B cell (primary cell): ENCODE results near the gene AGBL3. TPM values are rescaled to one million over a fixed set of nuclear protein-coding genes. Genes with fewer than 3 reads are reported as not detected.

Experiments used
- ATAC-seq: fragments of 200-7000 bp; cut with Tn5 transposase; one replicate; pipeline ENCODE4 v1.10.0; 2021; ENCODE audit warnings: low read depth, mild to moderate bottlenecking, moderate number of reproducible peaks, moderate library complexity
- CTCF ChIA-PET: fragments of 350-600 bp; sonication (Branson Sonifier 250); formaldehyde crosslinking; loops from one replicate; lab custom pipeline; 2021; ENCODE audit warnings: antibody characterized with exemption, inconsistent platforms; lab: Charles Lee
- POLR2A ChIA-PET: fragments of 350-600 bp; sonication (Branson Sonifier 250); formaldehyde crosslinking; loops from one replicate; lab custom pipeline; 2021; ENCODE audit warnings: antibody characterized with exemption; lab: Charles Lee
- DNase-seq: peaks from one replicate; pipeline ENCODE4 v3.0.0; 2013
- H2AFZ ChIP-seq: 2 replicates; pipeline ENCODE4 v1.6.1; 2012; ENCODE audit warnings: mild to moderate bottlenecking, low read depth, low read length; ENCODE audit not compliant: insufficient read depth, poor library complexity, severe bottlenecking
- H3K27ac ChIP-seq, 2 donors: 1 replicate in 1 of 2; 2 replicates in 1 of 2; pipeline ENCODE4 v1.5.1; 2012 to 2013; ENCODE audit warnings: low read length in 2 of 2, mild to moderate bottlenecking in 2 of 2, moderate library complexity in 1 of 2
- H3K27me3 ChIP-seq, 4 experiments: fragments of 200-600 bp in 1 of 4; sonication (generic) in 1 of 4; replicated peaks in 1 of 4; 1 replicate in 2 of 4; 2 replicates in 2 of 4; pipeline versions ENCODE4 v1.6.1 to v1.7.0; 2013 to 2016; ENCODE audit warnings: low read length in 3 of 4, mild to moderate bottlenecking in 2 of 4, mixed read lengths in 1 of 4, moderate library complexity in 1 of 4; ENCODE audit not compliant: insufficient read depth in 4 of 4, control insufficient read depth in 3 of 4; ENCODE audit errors: control extremely low read depth in 1 of 4
- H3K36me3 ChIP-seq, 2 experiments: replicated peaks in 1 of 2; 1 replicate in 1 of 2; 2 replicates in 1 of 2; pipeline versions ENCODE4 v1.6.1 to v1.7.1; 2013; ENCODE audit warnings: low read length in 1 of 2; ENCODE audit not compliant: insufficient read depth in 2 of 2, control insufficient read depth in 1 of 2; ENCODE audit errors: control extremely low read depth in 1 of 2, extremely low read depth in 1 of 2
- H3K4me1 ChIP-seq, 2 donors: fragments of 200-600 bp in 1 of 2; sonication (generic) in 1 of 2; 1 replicate in 1 of 2; 2 replicates in 1 of 2; pipeline versions ENCODE4 v1.5.1 to v1.6.1; 2013 to 2017; ENCODE audit warnings: low read length in 2 of 2; ENCODE audit not compliant: control insufficient read depth in 2 of 2, insufficient read depth in 2 of 2
- H3K4me2 ChIP-seq: replicated peaks from 2 replicates; pipeline ENCODE3; 2012; ENCODE audit warnings: mild to moderate bottlenecking, low read depth, low read length; ENCODE audit not compliant: poor library complexity, severe bottlenecking
- H3K4me3 ChIP-seq, 5 experiments: fragments of 200-600 bp in 1 of 5; sonication (generic) in 1 of 5; 1 replicate in 3 of 5; 2 replicates in 2 of 5; pipeline versions ENCODE4 v1.5.1 to v1.7.0; 2011 to 2016; ENCODE audit warnings: low read length in 4 of 5, mild to moderate bottlenecking in 4 of 5, low read depth in 2 of 5, control low read depth in 1 of 5, moderate library complexity in 1 of 5; ENCODE audit not compliant: insufficient read depth in 1 of 5; ENCODE audit errors: control extremely low read depth in 1 of 5, extremely low read depth in 1 of 5
- H3K79me2 ChIP-seq: fragments of 200-600 bp; sonication (generic); one replicate; pipeline ENCODE4 v1.6.0; 2016; ENCODE audit warnings: low read length; ENCODE audit not compliant: control insufficient read depth, insufficient read depth
- H3K9ac ChIP-seq: fragments of 200-600 bp; sonication (generic); 2 replicates; pipeline ENCODE4 v1.6.1; 2017; ENCODE audit warnings: mild to moderate bottlenecking, low read length, moderate library complexity
- H3K9me3 ChIP-seq, 3 donors: one replicate each; pipeline versions ENCODE4 v1.6.1 to v1.7.1; 2013; ENCODE audit warnings: low read length in 2 of 3; ENCODE audit not compliant: control insufficient read depth in 2 of 3, insufficient read depth in 1 of 3; ENCODE audit errors: control extremely low read depth in 1 of 3
- H4K20me1 ChIP-seq: 2 replicates; pipeline ENCODE4 v1.6.0; 2012; ENCODE audit warnings: mild to moderate bottlenecking, low read length; ENCODE audit not compliant: insufficient read depth, control insufficient read depth, poor library complexity, severe bottlenecking
- H3K27ac Mint-ChIP-seq: one replicate; pipeline ENCODE4 v1.8.0; 2021; ENCODE audit warnings: mixed read lengths
- H3K27me3 Mint-ChIP-seq: one replicate; pipeline ENCODE4 v1.8.0; 2021; ENCODE audit warnings: mixed read lengths
- H3K4me1 Mint-ChIP-seq: one replicate; pipeline ENCODE4 v1.8.0; 2021; ENCODE audit warnings: mixed read lengths
- H3K4me3 Mint-ChIP-seq: one replicate; pipeline ENCODE4 v1.8.0; 2021; ENCODE audit warnings: mixed read lengths
- H3K9me3 Mint-ChIP-seq: one replicate; pipeline ENCODE4 v1.8.0; 2022; ENCODE audit warnings: mixed read lengths; ENCODE audit not compliant: insufficient read depth
- CTCF ChIP-seq: fragments of 200-600 bp; IDR thresholded peaks from one replicate; pipeline ENCODE4 v1.8.0; 2022; ENCODE audit warnings: antibody characterized with exemption, mild to moderate bottlenecking
- EZH2 ChIP-seq: IDR thresholded peaks from 2 replicates; pipeline ENCODE4 v1.6.1; 2012; ENCODE audit warnings: borderline replicate concordance, low read depth, mild to moderate bottlenecking, moderate library complexity, low read length; ENCODE audit not compliant: insufficient read depth, poor library complexity, severe bottlenecking
- WGBS: methylation state at CpG from one replicate; pipeline ENCODE4 v1.1.5; 2013; ENCODE audit warnings: missing lambda C conversion rate; ENCODE audit not compliant: insufficient coverage; 5-methylcytosine and 5-hydroxymethylcytosine counted together
- intact Hi-C: fragments of 100-400 bp; cut with micrococcal nuclease; formaldehyde crosslinking; loops from one replicate; pipeline ENCODE4 v1.10.0; 2022
- polyA plus RNA-seq: library from polyadenylated mRNA; depleted of rRNA; stranded (reverse); fragments of >200 nt; gene quantifications from 2 replicates; pipeline ENCODE4 v1.2.3, GENCODE V29; 2012
- total RNA-seq, 2 donors: library from RNA; stranded (reverse); fragments of 120-200 nt in 1 of 2; gene quantifications; 1 replicate in 1 of 2; 2 replicates in 1 of 2; pipeline versions ENCODE4 v1.2.3 to v1.2.4, GENCODE V29; 2013 to 2022

The AGBL3 gene
- total and polyA plus RNA-seq, 2 donors (not counting 1 experiment from before 2014, with no cell fraction given) = 0.51 to 10.9 TPM

GRCh38 chr7:135181261-135181928 lies 195.1 kb downstream of the AGBL3 start:
- H3K4me3 ChIP-seq = no peak overlapping the region
- H3K27me3 ChIP-seq = no peaks in the 10 kb centered on the region
- ATAC-seq (no peak), DNase-seq (no peak)
- no peak overlapping the region for H3K27ac ChIP-seq
- WGBS = 100% methylated on average over 2 of the region's 3 CpGs
- Mint-ChIP-seq H3K4me1 (no peaks in the 10 kb centered on the region), H3K27me3 (no peaks in the 10 kb centered on the region), H3K27ac (no peak overlapping the region), H3K9me3 (peaks cover 17% of the 10 kb centered on the region), H3K4me3 (no peak overlapping the region)
- CTCF ChIA-PET = interaction anchor here (1.7 kb wide), 1 partner anchor 30 kb away, joined by 4 read pairs; the partner anchor contains the start of gene WDR91
- TF ChIP-seq EZH2 = no peak
- TF ChIP-seq CTCF = no peak
- intact Hi-C loops = no loop called here
- H3K36me3 ChIP-seq = peaks cover 0 to 34% of the 10 kb centered on the region in 2 experiments
- no peak overlapping the region for H2AFZ ChIP-seq
- peaks cover 0 to under 1% of the 10 kb centered on the region in 2 donors for H3K4me1 ChIP-seq
- no peak overlapping the region for H3K4me2 ChIP-seq
- H3K79me2 ChIP-seq = no peaks in the 10 kb centered on the region
- no peak overlapping the region for H3K9ac ChIP-seq
- POLR2A ChIA-PET = no interaction called here
- H4K20me1 ChIP-seq = no peaks in the 10 kb centered on the region
- H3K9me3 ChIP-seq = peaks cover 1 to 43% (median 38%) of the 10 kb centered on the region in 3 donors

- Mint-ChIP-seq H3K9me3 (peaks cover 17% of the 10 kb centered on the region), H3K27ac (no peak overlapping the region), H3K27me3 (no peaks in the 10 kb centered on the region), H3K4me1 (peaks cover 6% of the 10 kb centered on the region), H3K4me3 (no peak overlapping the region)
- no peak overlapping the region for H3K9ac ChIP-seq
- peaks cover 0 to 7% of the 10 kb centered on the region in 2 donors for H3K4me1 ChIP-seq
- no peaks in the 10 kb centered on the region for H4K20me1 ChIP-seq
- peaks cover 0 to 41% of the 10 kb centered on the region in 2 experiments for H3K36me3 ChIP-seq
- no peak overlapping the region for H3K27ac ChIP-seq
- peaks cover 1 to 43% (median 38%) of the 10 kb centered on the region in 3 donors for H3K9me3 ChIP-seq
- TF ChIP-seq CTCF (no peak), EZH2 (no peak)
- no peaks in the 10 kb centered on the region for H3K79me2 ChIP-seq
- H3K27me3 ChIP-seq = no peaks in the 10 kb centered on the region
- no peak overlapping the region for H2AFZ ChIP-seq
- ChIA-PET POLR2A (no interaction called here), CTCF (interaction anchor here (1.7 kb wide), 1 partner anchor 29 kb away, joined by 4 read pairs; the partner anchor contains the start of gene WDR91)
- 98% methylated on average over 31 of the region's 31 CpGs for WGBS
- no peak for DNase-seq
- H3K4me3 ChIP-seq = no peak overlapping the region
- no peak for ATAC-seq
- intact Hi-C loops = no loop called here
- no peak overlapping the region for H3K4me2 ChIP-seq
These were observed 195.8 kb downstream of the AGBL3 start for GRCh38 chr7:135181929-135182678.
